ENCODE measurements around the gene GATD1. TPM values are rescaled to one million over a fixed set of nuclear protein-coding genes. Genes with fewer than 3 reads are reported as not detected.
"Not testable (repeated sequence)": the region's sequence is repeated elsewhere in the genome, so short reads cannot be mapped to it uniquely, and the experiment has no call there.

The GATD1 gene
- polyA plus RNA-seq, 6 donors from 2014 or later: 4.5 to 14.1 (median 7.0) TPM; not detected in 1

DNA sequence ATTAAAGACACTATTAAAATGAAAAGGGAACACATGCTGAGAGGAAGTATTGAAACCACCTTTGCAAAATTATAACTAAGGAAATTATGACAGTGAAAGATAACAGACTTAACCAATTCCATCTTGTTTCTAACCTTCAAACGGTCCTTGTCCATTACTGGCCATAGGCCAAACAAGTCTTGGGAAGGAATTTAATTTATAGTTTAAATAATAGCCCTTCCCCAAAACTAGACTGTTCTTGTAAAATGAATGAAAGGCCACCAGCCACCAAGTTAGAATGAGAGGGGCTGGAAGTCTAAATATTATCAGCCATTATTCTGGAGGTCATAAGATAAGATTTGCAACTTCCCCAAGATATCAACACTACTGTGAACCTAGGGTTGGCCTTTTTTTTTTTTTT lies 31.9 kb downstream of the GATD1 start:
- Mint-ChIP-seq H3K27me3 (no peaks in the 10 kb centered on the region), H3K27ac (no peak overlapping the region), H3K4me1 (peaks cover 10 to 25% (median 17%) of the 10 kb centered on the region in 3 donors), H3K4me3 (peak overlapping the region in 2 of 8 donors; percentile 61 to 91), H3K9me3 (no peaks in the 10 kb centered on the region), H3K36me3 (no peaks in the 10 kb centered on the region)
- ATAC-seq (ENCODE audit: low read depth in 2 of 2) (no peak), DNase-seq (no peak)

DNA sequence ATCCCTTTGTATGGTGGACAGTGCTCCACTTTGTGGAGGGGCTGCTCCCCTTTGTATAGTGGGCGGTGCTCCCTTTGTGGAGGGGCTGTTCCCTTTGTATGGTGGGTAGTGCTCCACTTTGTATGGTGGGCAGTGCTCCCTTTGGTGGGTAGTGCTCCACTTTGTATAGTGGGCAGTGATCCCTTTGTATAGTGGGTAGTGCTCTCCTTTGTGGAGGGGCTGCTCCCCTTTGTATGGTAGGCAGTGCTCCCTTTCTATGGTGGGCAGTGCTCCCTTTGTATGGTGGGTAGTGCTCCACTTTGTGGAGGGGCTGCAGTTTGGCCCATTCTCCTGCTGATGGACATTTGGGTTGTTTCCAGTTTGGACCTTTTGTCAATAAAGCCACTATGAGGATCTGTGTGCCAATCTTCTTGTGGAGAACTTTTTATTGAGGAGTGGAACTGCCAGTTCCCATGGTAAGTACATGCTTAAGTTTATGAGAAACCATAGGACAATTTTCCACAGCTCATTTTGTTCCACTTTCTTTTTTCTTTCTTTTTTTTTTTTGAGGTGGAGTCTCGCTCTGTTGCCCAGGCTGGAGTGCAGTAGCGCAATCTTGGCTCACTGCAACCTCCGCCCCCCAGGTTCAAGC lies 34.6 kb downstream of the GATD1 start:
- no peak overlapping the region for H3K4me3 Mint-ChIP-seq
- DNase-seq (no peak), ATAC-seq (ENCODE audit: low read depth in 2 of 2) (no peak)
- H3K27ac Mint-ChIP-seq: no peak overlapping the region
- peaks cover 7 to 10% (median 10%) of the 10 kb centered on the region in 3 donors for H3K4me1 Mint-ChIP-seq
- H3K9me3 Mint-ChIP-seq: no peaks in the 10 kb centered on the region
- no peaks in the 10 kb centered on the region for H3K36me3 Mint-ChIP-seq
- peaks cover 0 to 11% (median 7%) of the 10 kb centered on the region in 3 donors for H3K27me3 Mint-ChIP-seq

DNA sequence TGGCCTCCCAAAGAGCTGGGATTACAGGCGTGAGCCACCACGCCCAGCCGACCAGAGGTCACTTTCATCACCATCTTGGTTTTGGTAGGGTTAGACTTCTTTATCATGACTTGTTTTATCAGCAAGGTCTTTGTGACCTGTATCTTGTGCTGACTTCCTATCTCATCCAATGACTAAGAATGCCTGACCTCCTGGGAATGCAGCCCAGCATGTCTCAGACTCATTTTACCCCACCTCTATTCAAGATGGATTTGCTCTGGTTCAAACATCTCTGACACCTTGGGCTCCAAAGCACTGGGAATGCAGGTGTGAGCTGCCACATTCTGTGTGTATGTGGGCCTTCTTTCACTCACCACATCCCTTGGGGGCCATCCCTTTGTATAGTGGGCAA lies 35.1 kb downstream of the GATD1 start:
- Mint-ChIP-seq H3K4me3 (no peak overlapping the region), H3K9me3 (no peaks in the 10 kb centered on the region), H3K27me3 (peaks cover 0 to 16% (median 13%) of the 10 kb centered on the region in 3 donors), H3K36me3 (no peaks in the 10 kb centered on the region), H3K4me1 (peaks cover 12 to 15% (median 15%) of the 10 kb centered on the region in 3 donors), H3K27ac (no peak overlapping the region)
- ATAC-seq (ENCODE audit: low read depth in 2 of 2) (no peak), DNase-seq (no peak)

DNA sequence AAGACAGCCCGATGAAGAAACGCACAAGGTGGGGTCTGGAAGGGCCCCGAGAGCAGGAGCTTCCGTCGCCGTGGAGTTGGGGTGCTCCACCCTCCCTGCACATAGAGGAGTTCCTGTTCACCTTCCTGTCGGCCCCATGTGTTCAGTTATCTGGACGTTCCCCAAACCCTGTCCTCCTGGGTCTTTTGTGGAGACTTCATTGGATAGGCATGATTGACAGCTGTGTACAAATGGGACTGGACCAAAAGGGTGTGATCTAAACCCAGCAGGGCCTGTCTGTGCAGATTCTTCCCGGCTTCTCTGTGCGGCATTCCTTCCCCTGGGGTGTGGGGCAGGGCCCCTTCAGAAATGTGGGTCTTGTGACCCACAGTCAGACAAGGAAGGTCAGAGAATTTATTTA lies 39.4 kb downstream of the GATD1 start:
- peaks cover 11 to 16% (median 13%) of the 10 kb centered on the region in 3 donors for H3K4me1 Mint-ChIP-seq
- peaks cover 0 to 28% (median 13%) of the 10 kb centered on the region in 3 donors for H3K27me3 Mint-ChIP-seq
- not testable (repeated sequence) for H3K27ac Mint-ChIP-seq, H3K36me3 Mint-ChIP-seq, H3K9me3 Mint-ChIP-seq, DNase-seq
- H3K4me3 Mint-ChIP-seq: peak overlapping the region in 6 of 8 donors; percentile 3 to 78 (median 54)
- ATAC-seq (ENCODE audit: low read depth in 2 of 2): peak in 1 of 2 donors; percentile 40

DNA sequence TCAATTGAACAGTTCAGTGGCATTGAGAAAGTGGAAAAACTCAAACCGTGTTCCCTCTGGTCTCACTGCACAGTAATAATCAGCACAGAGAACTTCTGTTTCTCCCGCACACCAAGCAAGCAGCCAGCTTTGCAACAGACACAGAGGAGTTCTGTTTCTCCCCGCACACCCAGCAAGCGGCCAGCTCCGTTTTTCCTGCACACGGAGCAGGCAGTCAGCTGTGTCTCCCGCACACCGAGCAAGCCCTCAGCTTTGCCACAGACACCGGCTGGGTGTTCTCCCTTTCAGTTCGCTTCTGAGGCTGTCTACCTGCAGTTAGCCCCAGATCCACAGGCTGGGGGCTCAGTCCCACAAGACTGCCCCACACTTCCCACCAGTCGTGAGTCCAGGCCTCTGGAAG lies 39.9 kb downstream of the GATD1 start:
- ATAC-seq (ENCODE audit: low read depth in 2 of 2): peak; percentile 30 to 41
- Mint-ChIP-seq H3K27ac (peak overlapping the region in 2 of 6 donors; percentile 49 to 79), H3K4me3 (peak overlapping the region in 4 of 8 donors; percentile 45 to 78 (median 65))

DNA sequence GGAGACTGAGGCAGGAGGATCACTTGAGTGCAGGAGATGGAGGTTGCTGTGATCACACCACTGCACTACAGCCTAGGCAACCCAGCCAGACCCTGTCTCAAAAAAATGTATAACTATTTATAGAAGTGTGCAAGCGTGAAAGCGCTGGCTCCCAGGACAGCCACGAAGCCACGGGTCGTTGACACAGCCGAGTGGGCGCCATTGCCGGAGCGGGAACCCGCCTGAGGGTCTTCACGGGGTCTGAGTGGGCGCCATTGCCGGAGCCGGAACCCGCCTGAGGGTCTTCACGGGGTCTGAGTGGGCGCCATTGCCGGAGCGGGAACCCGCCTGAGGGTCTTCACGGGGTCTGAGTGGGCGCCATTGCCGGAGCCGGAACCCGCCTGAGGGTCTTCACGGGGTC lies 42.7 kb downstream of the GATD1 start:
- ATAC-seq (ENCODE audit: low read depth in 2 of 2); H3K9me3 Mint-ChIP-seq; H3K36me3 Mint-ChIP-seq; DNase-seq; H3K4me3 Mint-ChIP-seq; H3K27ac Mint-ChIP-seq: not testable (repeated sequence)
- H3K27me3 Mint-ChIP-seq: peaks cover 0 to 36% (median 13%) of the 10 kb centered on the region in 3 donors
- H3K4me1 Mint-ChIP-seq: peaks cover 11 to 16% (median 13%) of the 10 kb centered on the region in 3 donors

More for the DNA sequence above, 39.9 kb downstream of the GATD1 start:
- Mint-ChIP-seq H3K27me3 (peaks cover 0 to 32% (median 13%) of the 10 kb centered on the region in 3 donors), H3K36me3 (no peaks in the 10 kb centered on the region), H3K9me3 (no peaks in the 10 kb centered on the region), H3K4me1 (peaks cover 11 to 16% (median 13%) of the 10 kb centered on the region in 3 donors)
- DNase-seq: no peak

DNA sequence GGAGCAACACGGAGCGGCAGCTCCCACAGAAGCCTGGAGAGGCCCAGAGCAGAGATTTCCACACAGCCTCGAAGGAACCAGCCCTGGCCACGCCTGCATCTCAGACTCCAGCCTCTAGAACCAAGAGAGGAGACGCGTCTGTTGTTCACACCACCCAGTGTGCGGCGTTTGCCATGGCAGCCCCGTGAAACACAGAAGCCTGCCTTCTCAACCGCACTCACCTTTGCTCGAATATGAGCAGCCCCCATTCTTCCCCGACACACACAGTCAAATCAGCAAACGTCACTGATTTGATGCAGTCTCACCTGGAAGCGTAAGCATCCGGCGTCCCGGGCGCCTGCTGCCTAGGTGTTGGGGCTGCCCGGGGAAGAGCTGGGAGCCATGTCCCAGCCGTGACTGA lies 44.2 kb downstream of the GATD1 start:
- peaks cover 0 to 31% (median 8%) of the 10 kb centered on the region in 3 donors for H3K27me3 Mint-ChIP-seq
- ATAC-seq (ENCODE audit: low read depth in 2 of 2) (no peak), DNase-seq (no peak)
- H3K27ac Mint-ChIP-seq: no peak overlapping the region
- H3K36me3 Mint-ChIP-seq: no peaks in the 10 kb centered on the region
- no peak overlapping the region for H3K4me3 Mint-ChIP-seq
- H3K4me1 Mint-ChIP-seq: peaks cover 11 to 13% (median 12%) of the 10 kb centered on the region in 3 donors
- H3K9me3 Mint-ChIP-seq: no peaks in the 10 kb centered on the region

DNA sequence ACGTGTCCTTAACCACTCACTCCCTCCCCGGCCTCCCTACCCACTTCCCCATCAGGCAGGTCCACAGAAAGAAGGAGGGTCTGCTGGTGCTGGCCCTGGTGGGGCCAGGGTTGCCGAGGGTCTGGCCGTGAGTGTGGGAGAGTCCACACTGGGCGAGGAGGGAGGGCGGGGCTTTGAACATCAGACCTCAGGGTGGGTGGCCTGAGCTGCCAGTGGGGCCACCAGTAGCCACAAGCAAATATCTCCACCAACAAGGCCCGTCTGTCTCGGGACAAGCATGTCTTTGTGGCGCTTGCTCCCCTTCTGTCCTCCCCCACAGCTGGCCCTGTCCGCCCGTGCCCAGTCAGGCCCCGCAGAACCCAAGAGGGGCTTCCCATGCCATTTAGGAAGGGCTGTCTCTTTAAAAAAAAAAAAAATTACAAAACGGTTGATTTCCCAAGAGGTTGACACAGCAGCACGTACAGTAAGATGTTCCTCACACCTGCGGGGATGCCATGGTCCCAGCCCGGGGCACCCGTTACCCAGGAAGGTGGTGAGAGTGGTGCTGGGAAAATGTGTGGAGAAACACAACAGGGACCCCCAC lies 47.7 kb downstream of the GATD1 start:
- Mint-ChIP-seq H3K9me3 (no peaks in the 10 kb centered on the region), H3K27ac (no peak overlapping the region), H3K4me3 (no peak overlapping the region), H3K4me1 (peaks cover 0 to 4% (median 3%) of the 10 kb centered on the region in 3 donors), H3K36me3 (no peaks in the 10 kb centered on the region), H3K27me3 (peaks cover 0 to 19% (median 0%) of the 10 kb centered on the region in 3 donors)
- DNase-seq: no peak
- ATAC-seq (ENCODE audit: low read depth in 2 of 2): no peak

DNA sequence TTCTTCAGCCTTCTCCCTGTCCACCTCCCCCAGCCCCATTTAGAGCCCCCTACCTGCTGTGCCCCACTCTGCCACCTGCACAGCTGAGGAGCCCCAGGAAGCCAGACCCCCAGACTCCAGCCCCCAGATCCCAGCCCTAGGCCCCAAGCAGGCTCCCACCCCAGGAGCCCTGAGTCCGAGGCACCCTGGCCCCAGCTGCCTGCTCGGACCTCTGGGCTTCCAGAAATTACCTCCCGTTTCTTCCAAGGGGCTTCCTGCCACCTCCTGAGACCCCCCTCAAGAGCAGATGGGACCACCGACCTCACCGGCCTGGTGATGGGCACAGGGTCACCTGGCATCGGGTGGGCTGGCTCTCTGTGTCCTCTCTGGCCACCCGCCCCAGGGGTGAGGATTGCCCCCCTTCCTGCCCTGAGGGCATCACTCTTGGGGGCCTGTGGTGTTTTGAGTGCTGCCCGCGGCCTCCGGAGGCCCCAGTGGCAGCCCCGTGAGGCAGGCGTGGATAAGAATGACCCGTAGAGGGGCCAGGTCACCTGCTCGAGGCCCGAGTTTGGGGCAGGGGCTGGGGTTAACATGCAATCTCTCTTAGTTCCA lies 48.3 kb downstream of the GATD1 start:
- Mint-ChIP-seq H3K9me3 (no peaks in the 10 kb centered on the region), H3K4me1 (peaks cover 0 to 4% (median 3%) of the 10 kb centered on the region in 3 donors), H3K4me3 (no peak overlapping the region), H3K27me3 (peaks cover 0 to 14% (median 0%) of the 10 kb centered on the region in 3 donors), H3K27ac (no peak overlapping the region), H3K36me3 (no peaks in the 10 kb centered on the region)
- no peak for ATAC-seq (ENCODE audit: low read depth in 2 of 2)
- no peak for DNase-seq

DNA sequence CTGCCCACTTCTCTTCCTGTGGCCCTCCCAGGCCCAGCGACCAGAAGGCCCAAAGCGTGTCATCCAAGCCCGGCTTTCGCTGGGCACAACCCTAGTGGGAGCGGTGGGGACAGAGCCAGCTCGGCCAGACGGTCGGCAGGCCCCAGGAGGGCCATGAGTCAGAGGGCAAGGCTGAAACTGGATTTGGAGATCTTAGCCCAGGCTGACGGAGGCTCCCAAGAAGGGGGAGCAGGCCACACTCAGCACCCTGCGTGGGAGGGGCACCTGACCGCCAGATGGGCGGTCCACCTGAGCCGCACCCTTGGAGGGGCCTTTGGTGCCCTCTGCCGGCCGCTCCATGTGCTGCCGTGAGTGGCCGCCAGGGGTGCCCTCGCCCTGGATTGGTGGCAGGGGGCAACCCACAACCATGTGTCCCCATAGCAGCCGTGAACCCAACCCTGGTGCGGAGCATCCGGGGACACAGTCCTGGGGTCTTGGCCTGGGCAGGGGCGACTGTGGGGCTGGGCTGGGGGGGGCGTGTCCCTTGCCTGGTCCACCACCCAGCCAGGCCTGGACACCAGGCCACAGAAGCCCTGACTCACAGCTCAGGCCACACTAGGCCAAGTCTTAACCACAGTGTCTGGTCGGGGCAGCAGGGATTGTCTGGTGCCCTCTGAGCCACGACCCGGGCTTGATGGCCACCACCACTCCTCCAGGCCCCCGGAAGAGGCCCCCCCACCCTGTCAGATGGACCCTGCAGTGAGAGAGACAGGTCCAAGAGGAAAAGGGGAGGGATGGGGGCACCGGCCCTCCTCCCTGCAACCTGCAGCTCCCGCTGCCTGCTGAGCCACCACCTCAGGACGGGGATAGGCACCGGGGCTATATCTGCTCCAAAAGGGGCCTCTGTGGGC lies 49.2 kb downstream of the GATD1 start:
- no peaks in the 10 kb centered on the region for H3K9me3 Mint-ChIP-seq
- H3K27me3 Mint-ChIP-seq: peaks cover 0 to 23% (median 0%) of the 10 kb centered on the region in 3 donors
- H3K27ac Mint-ChIP-seq: no peak overlapping the region
- no peaks in the 10 kb centered on the region for H3K36me3 Mint-ChIP-seq
- peak; percentile 79 to 82 for ATAC-seq (ENCODE audit: low read depth in 2 of 2)
- H3K4me1 Mint-ChIP-seq: peaks cover 4 to 8% (median 6%) of the 10 kb centered on the region in 3 donors
- peak; percentile 74 for DNase-seq
- no peak overlapping the region for H3K4me3 Mint-ChIP-seq

DNA sequence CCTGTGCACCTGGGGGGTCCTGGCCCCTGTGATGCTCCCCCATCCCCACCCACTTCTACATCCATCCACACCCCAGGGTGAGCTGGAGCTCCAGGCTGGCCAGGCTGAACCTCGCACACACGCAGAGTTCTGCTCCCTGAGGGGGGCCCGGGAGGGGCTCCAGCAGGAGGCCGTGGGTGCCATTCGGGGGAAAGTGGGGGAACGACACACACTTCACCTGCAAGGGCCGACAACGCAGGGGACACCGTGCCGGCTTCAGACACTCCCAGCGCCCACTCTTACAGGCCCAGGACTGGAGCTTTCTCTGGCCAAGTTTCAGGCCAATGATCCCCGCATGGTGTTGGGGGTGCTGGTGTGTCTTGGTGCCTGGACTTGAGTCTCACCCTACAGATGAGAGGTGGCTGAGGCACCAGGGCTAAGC lies 50.0 kb downstream of the GATD1 start:
- Mint-ChIP-seq H3K27me3 (peaks cover 0 to 22% (median 0%) of the 10 kb centered on the region in 3 donors), H3K36me3 (no peaks in the 10 kb centered on the region), H3K27ac (peak overlapping the region in 1 of 6 donors; percentile 53), H3K9me3 (no peaks in the 10 kb centered on the region), H3K4me1 (peaks cover 7 to 10% (median 8%) of the 10 kb centered on the region in 3 donors), H3K4me3 (peak overlapping the region in 4 of 8 donors; percentile 27 to 72 (median 64))
- no peak for ATAC-seq (ENCODE audit: low read depth in 2 of 2)
- no peak for DNase-seq

DNA sequence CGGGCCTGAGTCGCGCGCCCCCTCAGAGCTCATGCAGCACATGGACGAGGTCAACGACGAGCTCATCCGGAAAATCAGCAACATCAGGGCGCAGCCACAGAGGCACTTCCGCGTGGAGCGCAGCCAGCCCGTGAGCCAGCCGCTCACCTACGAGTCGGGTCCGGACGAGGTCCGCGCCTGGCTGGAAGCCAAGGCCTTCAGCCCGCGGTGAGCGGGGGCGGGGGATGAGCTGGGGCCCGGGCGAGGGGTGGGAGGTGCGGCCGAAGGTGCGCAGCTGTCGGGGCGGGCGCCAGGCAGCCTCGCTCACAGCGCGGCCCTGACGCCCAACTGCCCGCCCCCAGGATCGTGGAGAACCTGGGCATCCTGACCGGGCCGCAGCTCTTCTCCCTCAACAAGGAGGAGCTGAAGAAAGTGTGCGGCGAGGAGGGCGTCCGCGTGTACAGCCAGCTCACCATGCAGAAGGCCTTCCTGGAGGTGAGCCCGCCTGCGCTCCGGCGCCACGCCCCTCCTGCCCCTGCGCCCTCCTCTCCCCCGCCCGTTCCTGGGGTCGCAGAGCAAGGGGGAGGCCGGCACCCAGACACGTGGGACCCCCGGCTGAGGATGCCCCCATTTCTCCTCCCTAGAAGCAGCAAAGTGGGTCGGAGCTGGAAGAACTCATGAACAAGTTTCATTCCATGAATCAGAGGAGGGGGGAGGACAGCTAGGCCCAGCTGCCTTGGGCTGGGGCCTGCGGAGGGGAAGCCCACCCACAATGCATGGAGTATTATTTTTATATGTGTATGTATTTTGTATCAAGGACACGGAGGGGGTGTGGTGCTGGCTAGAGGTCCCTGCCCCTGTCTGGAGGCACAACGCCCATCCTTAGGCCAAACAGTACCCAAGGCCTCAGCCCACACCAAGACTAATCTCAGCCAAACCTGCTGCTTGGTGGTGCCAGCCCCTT lies 50.7 kb downstream of the GATD1 start:
- peak overlapping the region in 2 of 6 donors; percentile 54 to 69 for H3K27ac Mint-ChIP-seq

More for the DNA sequence above, 50.7 kb downstream of the GATD1 start:
- DNase-seq: no peak
- Mint-ChIP-seq H3K9me3 (no peaks in the 10 kb centered on the region), H3K4me3 (peak overlapping the region; percentile 30 to 79 (median 62)), H3K36me3 (no peaks in the 10 kb centered on the region), H3K4me1 (peaks cover 8 to 17% (median 8%) of the 10 kb centered on the region in 3 donors), H3K27me3 (peaks cover 0 to 25% (median 0%) of the 10 kb centered on the region in 3 donors)
- ATAC-seq (ENCODE audit: low read depth in 2 of 2): no peak
